T-helper 2 cell (primary cell): ENCODE measurements around the gene SFT2D3.

Experiments used
- DNase-seq, 5 experiments: peaks; one replicate each; pipeline versions ENCODE4 v3.0.0 to v3.0.0-alpha.2; 2012 to 2022

The SFT2D3 gene

DNA sequence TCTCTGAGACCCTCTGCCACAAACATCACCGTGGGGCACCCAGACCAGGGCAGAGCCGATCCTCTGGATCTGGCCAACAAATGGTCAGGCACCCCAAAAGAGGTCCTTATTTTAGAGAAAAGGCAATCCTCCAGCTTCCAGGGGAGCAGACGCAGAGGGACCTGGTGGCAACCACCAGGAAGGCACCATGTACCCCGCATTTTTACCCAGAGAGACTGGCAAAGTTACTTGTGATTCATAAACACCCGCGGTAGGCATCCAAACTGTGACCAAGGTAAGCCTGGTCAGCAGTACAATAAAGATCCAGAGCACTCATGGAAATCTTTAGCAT is 36.4 kb upstream of the SFT2D3 start:
- no peak for DNase-seq

GRCh38 chr2:127665267-127665893 is 35.9 kb upstream of the SFT2D3 start:
- no peak for DNase-seq

- no peak for DNase-seq
These were observed 32.2 kb upstream of the SFT2D3 start for GRCh38 chr2:127669056-127669455.

DNA sequence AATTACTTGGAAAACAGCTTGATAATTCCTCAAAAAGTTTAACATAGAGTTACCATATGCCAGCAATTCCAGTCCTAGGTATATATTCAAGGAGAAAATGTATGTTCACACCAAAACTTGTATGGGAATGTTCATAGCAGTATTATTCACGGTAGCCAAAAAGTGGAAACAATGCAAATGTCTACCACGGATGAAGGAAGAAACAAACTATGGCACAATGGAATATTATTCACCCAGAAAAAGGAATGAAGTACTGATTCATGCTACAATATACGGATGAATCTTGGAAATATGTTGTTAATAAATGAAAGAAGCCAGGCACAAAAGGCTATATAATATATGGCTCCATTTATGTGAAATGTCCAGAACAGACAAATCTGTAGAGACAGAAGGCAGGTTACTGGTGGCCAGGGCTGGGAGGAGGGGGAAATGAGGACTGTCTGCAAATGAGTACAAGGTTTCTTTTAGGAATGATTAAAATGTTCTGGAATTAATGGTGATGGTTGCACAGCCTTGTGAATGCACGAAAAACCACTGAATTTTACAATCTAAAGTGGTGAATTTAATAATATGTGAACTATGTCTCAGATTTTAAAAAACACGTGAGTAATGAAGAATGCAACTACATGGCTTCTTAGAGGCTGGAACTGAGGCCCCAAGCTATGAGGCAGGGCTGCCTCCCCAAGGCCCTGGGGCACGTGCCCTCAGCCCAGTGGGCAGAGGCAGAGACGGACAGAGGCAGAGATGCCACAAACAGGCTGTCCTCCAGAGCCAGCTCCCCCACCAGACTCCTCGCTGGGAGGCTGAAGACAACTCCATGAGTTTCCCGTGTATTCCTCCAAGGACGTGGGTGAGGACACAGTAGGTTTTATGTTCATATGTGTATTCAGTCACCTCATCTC is 31.0 kb upstream of the SFT2D3 start:
- DNase-seq, result no peak

DNA sequence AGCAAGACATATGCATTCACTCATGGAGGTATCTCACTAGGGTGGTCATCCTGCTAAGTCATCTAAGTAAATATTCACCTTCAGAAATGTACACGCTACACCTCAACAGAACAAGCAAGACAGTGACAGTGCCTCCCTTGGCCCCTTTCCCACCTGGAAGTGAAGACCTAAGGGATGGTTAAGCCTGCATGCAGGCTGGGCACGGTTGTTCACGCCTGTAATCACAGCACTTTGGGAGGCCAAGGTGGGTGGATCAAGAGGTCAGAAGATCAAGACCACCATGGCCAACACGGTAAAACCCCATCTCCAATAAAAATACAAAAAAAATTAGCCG is 30.4 kb upstream of the SFT2D3 start:
- DNase-seq, result no peak

- no peak for DNase-seq
These were observed 29.6 kb upstream of the SFT2D3 start for GRCh38 chr2:127671557-127672302.

DNA sequence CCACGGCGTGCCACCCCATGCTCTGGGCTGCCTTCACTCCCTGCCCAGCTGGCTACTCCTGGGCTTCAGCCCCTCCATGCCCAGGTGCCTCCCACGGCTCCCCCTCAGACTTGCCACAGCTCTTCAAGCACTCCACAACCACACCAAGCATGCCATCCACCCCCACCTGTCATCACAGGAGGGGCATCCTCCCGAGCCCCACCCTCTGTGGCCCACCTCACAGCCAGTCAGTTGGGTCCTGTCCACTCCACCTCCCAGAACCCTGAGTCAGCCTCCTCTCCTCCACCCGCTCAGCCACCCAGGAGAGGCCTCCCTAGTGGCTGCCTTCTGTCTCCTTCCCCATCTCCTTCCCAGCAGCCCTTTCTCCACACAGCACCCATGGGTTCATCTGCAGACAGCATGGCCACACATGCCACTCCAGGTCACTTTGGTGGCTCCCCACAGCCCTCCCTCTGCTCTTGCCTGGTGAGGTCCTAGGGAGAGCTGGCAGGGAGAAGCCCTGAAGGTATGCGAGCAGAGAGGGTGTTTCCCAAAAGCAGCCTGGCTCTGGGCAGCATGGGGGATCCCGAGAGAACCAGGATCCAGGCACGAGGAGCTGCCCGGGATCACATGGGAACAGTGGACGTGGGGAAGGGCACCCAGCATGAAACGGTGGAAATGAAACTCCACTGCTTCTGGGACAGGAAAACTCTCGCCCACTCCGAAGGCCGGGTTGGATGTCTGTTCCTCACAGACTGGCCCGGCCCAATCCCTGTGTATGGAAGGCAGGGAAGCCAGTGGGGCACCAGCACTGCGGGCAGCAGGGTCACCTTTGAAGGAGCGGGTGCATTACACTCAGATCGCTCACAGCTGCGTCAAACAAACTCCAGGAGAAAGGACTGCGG is 28.7 kb upstream of the SFT2D3 start:
- DNase-seq, result no peak

GRCh38 chr2:127673291-127674069 is 27.8 kb upstream of the SFT2D3 start:
- DNase-seq, result no peak

DNA sequence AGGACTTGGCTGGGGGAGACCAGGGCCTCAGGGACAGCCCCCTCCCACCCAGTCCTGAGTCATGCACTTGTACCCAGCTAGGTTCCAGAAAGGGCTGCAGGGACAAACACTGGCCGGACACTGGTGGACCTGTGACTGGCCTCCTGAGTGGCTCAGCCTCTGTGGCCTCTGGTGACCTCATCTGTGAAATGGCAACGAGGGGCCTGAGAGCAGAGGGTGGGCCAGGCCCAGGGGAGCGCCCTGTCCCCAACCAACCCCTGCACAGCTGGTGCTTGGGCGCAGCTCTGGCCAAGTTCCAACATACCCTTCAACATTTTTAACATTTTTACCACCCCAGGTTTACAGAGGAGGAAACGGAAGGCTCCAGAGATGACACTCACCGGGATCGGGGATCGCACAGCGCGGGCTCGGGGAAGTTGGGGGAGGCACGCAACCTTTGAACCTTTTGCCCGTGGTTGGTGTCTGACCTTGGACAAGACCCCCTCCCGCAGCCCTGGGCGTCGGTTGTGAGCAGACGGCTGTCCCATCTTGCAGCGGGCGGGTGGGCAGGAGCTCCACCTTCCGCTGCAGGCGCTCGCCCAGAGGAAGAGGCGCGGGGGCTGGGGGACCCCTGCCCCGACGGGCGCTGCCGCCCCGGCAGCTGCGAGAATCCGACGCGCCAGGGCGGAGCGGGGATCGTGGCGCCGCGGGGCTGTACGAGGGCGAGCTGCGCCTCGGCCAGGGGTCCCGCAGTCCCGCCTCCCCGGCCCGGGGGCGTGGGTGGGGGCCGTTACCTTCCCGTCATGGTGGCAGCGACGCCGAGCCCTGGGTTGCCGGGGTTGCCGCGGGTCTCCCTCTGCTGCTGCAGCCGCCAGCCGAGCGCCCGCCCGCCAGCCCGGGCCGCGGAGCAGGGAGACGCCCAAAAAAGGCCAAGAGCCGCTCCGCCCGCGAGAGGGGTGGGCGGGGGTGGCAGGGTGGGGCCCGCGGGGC is 26.8 kb upstream of the SFT2D3 start:
- DNase-seq, result peak in 1 of 5 experiments; percentile 25

DNA sequence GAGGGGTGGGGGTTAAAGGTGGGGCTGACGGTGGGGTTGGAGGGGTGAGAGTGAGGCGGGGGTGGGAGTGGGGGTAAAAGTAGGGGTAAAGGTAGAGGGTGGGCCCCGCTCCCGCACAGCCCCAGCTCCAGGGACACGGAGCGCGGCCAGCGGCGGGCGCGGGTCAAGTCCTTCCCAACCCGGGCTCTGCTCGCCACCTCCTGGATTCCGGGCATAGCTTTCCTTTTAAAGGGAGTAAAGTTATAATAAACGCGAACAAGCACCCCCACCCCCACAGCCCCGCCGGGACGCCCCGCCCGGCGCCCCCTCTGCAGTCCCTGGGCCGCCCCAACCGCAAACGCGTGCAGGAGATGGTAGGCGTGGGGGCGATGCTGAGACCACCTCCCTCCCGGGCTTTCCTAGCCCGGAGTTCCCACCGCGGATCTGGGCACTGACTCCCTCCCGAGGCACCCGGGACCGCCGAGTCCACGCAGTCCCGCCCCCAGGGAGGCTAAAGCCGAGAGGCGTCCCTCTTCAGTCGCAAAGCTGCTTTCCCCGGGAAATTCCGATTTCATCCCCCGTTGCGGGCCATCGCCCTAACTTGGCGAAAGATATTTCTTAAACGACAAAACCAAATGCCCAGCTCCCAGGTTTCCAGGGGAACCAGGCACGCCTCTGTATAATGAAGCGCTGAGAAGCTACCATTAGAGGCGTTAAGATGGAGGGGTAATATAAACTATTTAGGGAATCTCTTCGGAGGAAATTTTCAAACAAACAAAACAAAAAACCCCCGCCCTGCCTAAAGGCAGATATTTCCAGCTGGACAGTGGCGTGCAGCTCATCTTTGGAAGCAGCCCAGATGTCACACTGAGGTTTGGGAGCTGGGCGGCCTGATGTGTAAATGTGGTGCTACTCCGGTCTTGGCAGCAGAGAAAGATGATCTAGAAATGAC is 25.7 kb upstream of the SFT2D3 start, which contains the start of gene LIMS2:
TSS of gene LIMS2 (minus strand) at position 200 of the 931 bp plus-strand sequence. CDS start 506 bp downstream, outside the sequence.
- DNase-seq, result no peak

DNA sequence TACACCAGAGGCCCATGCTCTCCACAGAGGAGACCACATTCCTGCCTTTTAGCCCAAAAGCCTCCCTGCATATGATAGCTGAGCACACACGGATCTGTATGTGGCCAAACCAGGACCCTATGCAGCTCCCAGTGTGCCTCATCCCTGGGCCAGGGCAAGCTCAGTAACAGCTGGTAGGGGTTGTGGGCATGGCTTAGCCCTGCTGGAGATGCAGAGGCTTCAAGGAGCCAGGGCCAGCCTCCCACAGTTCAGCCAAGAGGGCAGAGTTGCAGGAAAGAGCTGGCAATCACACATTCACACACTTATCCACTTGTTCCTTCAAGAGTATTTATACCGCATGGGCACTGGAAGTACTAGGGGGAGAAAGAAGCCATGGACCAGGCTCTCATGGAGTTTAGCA is 24.4 kb upstream of the SFT2D3 start:
- DNase-seq, result no peak

- DNase-seq, result no peak
These were observed 22.8 kb upstream of the SFT2D3 start for GRCh38 chr2:127678531-127678930.

DNA sequence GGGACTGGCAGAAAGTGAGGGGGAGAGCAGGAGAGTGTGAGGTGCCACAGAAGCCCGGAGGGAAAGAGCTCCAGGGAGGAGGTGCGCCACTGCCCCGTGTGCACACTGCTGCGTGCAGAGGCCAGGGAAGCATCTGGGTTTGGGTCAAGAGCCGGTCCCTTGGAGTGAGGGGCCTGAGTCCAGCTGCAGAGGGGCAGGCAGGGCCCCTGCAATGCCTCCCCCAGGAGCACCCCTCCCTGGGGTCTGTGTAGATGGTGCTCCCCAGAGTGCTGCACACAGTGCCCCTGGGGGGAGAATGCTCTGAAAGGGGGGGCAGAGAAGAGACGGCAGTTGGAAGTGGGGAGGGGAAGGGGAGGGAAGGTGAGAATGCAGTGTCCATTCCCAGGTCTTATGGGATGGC is 22.3 kb upstream of the SFT2D3 start:
- no peak for DNase-seq

DNA sequence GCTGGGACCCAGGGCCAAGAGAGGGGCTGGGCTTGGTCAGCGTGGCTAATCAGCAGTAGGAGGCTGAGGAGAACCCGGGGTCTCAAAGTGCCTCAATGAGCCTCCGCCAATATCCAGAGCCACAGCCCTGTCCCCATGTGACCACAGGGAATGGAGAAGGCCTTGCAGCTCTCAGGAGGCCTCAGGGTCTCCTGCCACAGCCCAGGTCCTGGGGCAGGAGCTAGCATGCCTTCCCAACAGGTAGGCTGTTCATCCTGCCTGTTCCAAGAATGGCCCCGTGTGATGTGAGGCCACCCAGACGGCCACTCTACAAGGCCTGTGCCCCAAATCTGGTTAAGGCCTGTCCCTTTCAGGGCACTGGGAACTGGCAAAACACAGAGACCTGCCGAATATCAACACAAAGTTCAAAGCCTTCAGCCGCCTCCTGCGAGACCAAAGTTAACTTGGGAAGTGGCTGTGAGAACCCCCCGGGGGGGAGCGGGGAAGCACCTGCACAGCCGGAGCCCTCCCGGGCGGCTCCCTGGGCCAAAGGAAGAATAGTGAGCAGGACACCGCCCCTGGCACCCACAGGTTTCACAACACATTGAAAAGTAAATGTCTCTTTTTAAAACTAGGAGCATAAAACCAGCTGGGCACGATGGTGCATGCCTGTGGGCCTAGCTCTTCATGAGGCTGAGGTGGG is 21.5 kb upstream of the SFT2D3 start:
- DNase-seq, result no peak

GRCh38 chr2:127680706-127681287 is 20.5 kb upstream of the SFT2D3 start:
- DNase-seq, result no peak

GRCh38 chr2:127681288-127681804 is 20.0 kb upstream of the SFT2D3 start:
- DNase-seq, result no peak

DNA sequence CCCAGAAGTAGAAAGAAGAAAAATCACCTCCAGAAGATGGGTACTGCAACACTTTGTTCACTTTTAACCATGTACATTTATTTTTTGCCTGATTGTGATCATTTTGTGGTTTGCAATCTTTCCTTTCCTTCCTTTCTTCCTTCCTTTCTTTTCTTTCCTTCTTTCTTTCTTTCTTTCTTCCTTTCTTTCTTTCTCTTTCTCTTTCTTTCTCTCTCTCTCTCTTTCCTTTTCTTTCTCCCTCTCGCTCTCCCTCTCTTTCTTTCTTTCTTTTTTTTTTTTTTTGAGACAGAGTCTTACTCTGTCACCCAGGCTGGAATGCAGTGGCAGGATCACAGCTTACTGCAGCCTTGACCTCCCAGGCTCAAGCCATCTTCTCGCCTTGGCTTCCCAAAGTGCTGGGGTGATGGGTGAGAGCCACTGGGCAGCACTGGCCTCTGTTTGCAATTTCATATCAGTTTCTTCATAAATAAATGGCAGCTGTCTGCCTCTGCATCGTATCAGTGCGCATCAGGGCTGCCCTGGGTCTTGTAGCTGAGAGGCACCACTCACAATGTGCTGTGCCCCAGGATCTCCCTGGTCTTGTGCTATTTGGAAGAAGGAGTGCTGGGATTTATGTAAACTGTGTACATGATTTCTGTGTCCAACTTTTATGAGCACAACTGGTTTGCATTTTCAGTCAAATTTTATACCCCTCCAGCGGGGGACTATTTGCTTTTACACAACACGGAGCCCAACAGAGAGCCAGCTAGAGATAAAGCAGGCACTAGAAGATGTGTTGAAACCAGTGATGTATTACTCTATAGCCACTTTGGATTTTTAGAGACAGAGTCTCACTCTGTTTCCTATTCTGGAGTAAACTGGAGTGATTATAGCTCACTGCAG is 19.1 kb upstream of the SFT2D3 start:
- DNase-seq, result no peak
